GM12878 (cell line): ENCODE data around the gene CYB5D1. TPM values are rescaled to one million over a fixed set of nuclear protein-coding genes. Genes with fewer than 3 reads are reported as not detected.

Experiments
- ATAC-seq: fragments of 200-7000 bp; cut with Tn5 transposase; 3 replicates; pipeline ENCODE4 v1.9.1; 2020; ENCODE audit warnings: mild to moderate bottlenecking, moderate library complexity
- BruUV-seq: library from RNA; stranded (reverse); fragments of 400-500 nt; replicated peaks from 2 replicates; lab custom pipeline; 2021; lab: Mats Ljungman, UMichigan
- CTCF ChIA-PET: fragments of 300-600 bp; sonication (Branson Sonifier 250); formaldehyde crosslinking; extraction: SDS; loops from one replicate; lab custom pipeline; 2021; ENCODE audit warnings: inconsistent platforms; lab: Yijun Ruan, JAX
- POLR2A ChIA-PET: fragments of 350-600 bp; formaldehyde crosslinking; extraction: SDS; loops from one replicate; lab custom pipeline; 2021; ENCODE audit warnings: inconsistent platforms; lab: Charles Lee
- RAD21 ChIA-PET: fragments of 300-600 bp; sonication (Branson Sonifier 250); formaldehyde crosslinking; loops from one replicate; lab custom pipeline; 2023; ENCODE audit warnings: antibody characterized with exemption; ENCODE audit not compliant: unreplicated experiment; lab: Charles Lee
- SMC1A ChIA-PET: fragments of 300-600 bp; sonication (Branson Sonifier 250); formaldehyde crosslinking; loops from one replicate; lab custom pipeline; 2023; ENCODE audit not compliant: unreplicated experiment, uncharacterized antibody; lab: Charles Lee
- DNase-seq: peaks from one replicate; pipeline ENCODE4 v3.0.0-alpha.2; 2011; ENCODE audit warnings: low read depth, low spot score
- FAIRE-seq: peaks from 3 replicates; lab custom pipeline; 2011; peaks lifted over from hg19 to GRCh38; lab: Jason Lieb, UNC
- H2AFZ ChIP-seq: 2 replicates; pipeline ENCODE4 v1.6.0; 2011; ENCODE audit warnings: low read depth, low read length, control low read depth; ENCODE audit not compliant: control insufficient read depth
- H3K27ac ChIP-seq: 2 replicates; pipeline ENCODE4 v1.5.1; 2011; ENCODE audit warnings: control low read depth; ENCODE audit not compliant: control insufficient read depth, insufficient read depth
- H3K27me3 ChIP-seq, 2 experiments: replicated peaks in 1 of 2; 2 replicates each; pipeline versions ENCODE4 v1.6.0 to v1.6.1; 2011; ENCODE audit warnings: low read length in 1 of 2; ENCODE audit not compliant: control insufficient read depth in 2 of 2, insufficient read depth in 2 of 2
- H3K36me3 ChIP-seq, 2 experiments: 2 replicates each; pipeline ENCODE4 v1.5.1; 2011; ENCODE audit warnings: low read length in 1 of 2; ENCODE audit not compliant: control insufficient read depth in 2 of 2, insufficient read depth in 2 of 2
- H3K4me1 ChIP-seq: 2 replicates; pipeline ENCODE4 v1.6.1; 2011; ENCODE audit warnings: mild to moderate bottlenecking, low read length, moderate library complexity, mixed read lengths; ENCODE audit not compliant: control insufficient read depth, insufficient read depth
- H3K4me2 ChIP-seq: 2 replicates; pipeline ENCODE4 v1.6.0; 2011; ENCODE audit warnings: control low read depth; ENCODE audit not compliant: control insufficient read depth, insufficient read depth
- H3K4me3 ChIP-seq: fragments of 200-600 bp; sonication (generic); 2 replicates; pipeline ENCODE4 v1.5.1; 2016
- H3K79me2 ChIP-seq: 2 replicates; pipeline ENCODE4 v1.6.0; 2011; ENCODE audit warnings: low read length; ENCODE audit not compliant: control insufficient read depth, insufficient read depth
- H3K9ac ChIP-seq: 2 replicates; pipeline ENCODE4 v1.8.0; 2011; ENCODE audit warnings: low read length, control low read depth, mixed read lengths; ENCODE audit not compliant: control insufficient read depth, insufficient read depth
- H3K9me3 ChIP-seq: replicated peaks from 3 replicates; pipeline ENCODE4 v1.5.1; 2011; ENCODE audit warnings: mild to moderate bottlenecking, low read length; ENCODE audit not compliant: control insufficient read depth, insufficient read depth
- H4K20me1 ChIP-seq: 2 replicates; pipeline ENCODE4 v1.6.0; 2011; ENCODE audit not compliant: control insufficient read depth, insufficient read depth
- CBX5 ChIP-seq: sonication (generic); IDR thresholded peaks from 2 replicates; pipeline ENCODE4 v1.6.1; 2016; ENCODE audit warnings: low read depth, moderate library complexity, mild to moderate bottlenecking, inconsistent platforms
- CHD4 ChIP-seq: fragments of 200-600 bp; sonication (generic); IDR thresholded peaks from 2 replicates; pipeline ENCODE4 v1.6.1; 2016; ENCODE audit warnings: mild to moderate bottlenecking
- FOXM1 ChIP-seq: IDR thresholded peaks from 2 replicates; pipeline ENCODE4 v1.6.1; 2012; ENCODE audit warnings: low read depth, mild to moderate bottlenecking, inconsistent platforms, low read length, moderate library complexity
- GABPA ChIP-seq: IDR thresholded peaks from 2 replicates; pipeline ENCODE4 v1.6.1; 2014; ENCODE audit warnings: antibody characterized with exemption, low read depth, mild to moderate bottlenecking, inconsistent platforms
- HDGF ChIP-seq: fragments of 450-650 bp; IDR thresholded peaks from 2 replicates; pipeline ENCODE4 v1.6.1; 2016; ENCODE audit warnings: antibody characterized with exemption
- HSF1 ChIP-seq: fragments of 150-350 bp; IDR thresholded peaks from 2 replicates; pipeline ENCODE4 v1.6.1; 2014; ENCODE audit warnings: mild to moderate bottlenecking, low read depth, low read length
- IKZF1 ChIP-seq: fragments of 450-650 bp; conservative IDR thresholded peaks from 2 replicates; pipeline ENCODE4 v1.6.1; 2017; ENCODE audit warnings: antibody characterized with exemption, mild to moderate bottlenecking
- NBN ChIP-seq: fragments of 450-650 bp; IDR thresholded peaks from 2 replicates; pipeline ENCODE4 v1.6.1; 2016
- NR2C1 ChIP-seq: fragments of 450-650 bp; IDR thresholded peaks from 2 replicates; pipeline ENCODE4 v1.6.1; 2017; ENCODE audit warnings: antibody characterized with exemption, mild to moderate bottlenecking, moderate library complexity
- POLR2A ChIP-seq: IDR thresholded peaks from 2 replicates; pipeline ENCODE4 v1.6.1; 2011; ENCODE audit warnings: low read depth, mild to moderate bottlenecking, low read length
- SIN3A ChIP-seq: IDR thresholded peaks from 2 replicates; pipeline ENCODE4 v1.6.1; 2012; ENCODE audit warnings: low read depth, low read length, improper control_type of control experiment
- SPI1 ChIP-seq: IDR thresholded peaks from 2 replicates; pipeline ENCODE4 v1.6.1; 2011; ENCODE audit warnings: low read depth, mild to moderate bottlenecking, low read length, moderate library complexity, borderline replicate concordance; ENCODE audit not compliant: insufficient read depth
- STAT3 ChIP-seq: IDR thresholded peaks from 2 replicates; pipeline ENCODE4 v1.6.1; 2011; ENCODE audit warnings: low read depth, low read length, improper control_type of control experiment
- WGBS: methylation state at CpG from one replicate; pipeline ENCODE4 v1.1.6; 2016; ENCODE audit warnings: low lambda C conversion rate; ENCODE audit not compliant: insufficient replicate concordance, insufficient coverage; ENCODE audit errors: missing lambda C conversion rate; 5-methylcytosine and 5-hydroxymethylcytosine counted together
- in situ Hi-C: fragments of 300-500 bp; cut with MboI; formaldehyde crosslinking; loops from 9 replicates; pipeline ENCODE4 v1.14.3; 2018; ENCODE audit warnings: mixed read lengths
- intact Hi-C: fragments of 100-400 bp; cut with micrococcal nuclease; formaldehyde crosslinking; loops from one replicate; pipeline ENCODE4 v1.14.2; 2022; ENCODE audit not compliant: unreplicated experiment
- polyA plus RNA-seq, 11 experiments: library from polyadenylated mRNA; depleted of rRNA in 4 of 11; unstranded in 6 of 11; stranded (reverse) in 5 of 11; fragments of >200 nt; fragmentation: Nextera tagmentation in 4 of 11; fragmentation: Illumina TruSeq in 1 of 11; extraction: Ambion mirVana in 4 of 11; extraction: Trizol in 1 of 11; gene quantifications; 1 replicate in 1 of 11; 2 replicates in 10 of 11; pipeline versions ENCODE4 v1.2.1 to v1.2.3, GENCODE V29; 2011 to 2016; ENCODE audit warnings: inconsistent platforms in 2 of 11, missing spikeins in 2 of 11, low read depth in 1 of 11
- total RNA-seq, 4 experiments: library from RNA; depleted of rRNA in 3 of 4; stranded (reverse); fragments of >200 nt in 3 of 4; fragmentation: Illumina TruSeq in 1 of 4; extraction: Trizol in 1 of 4; gene quantifications; 2 replicates each; pipeline versions ENCODE4 v1.2.1 to v1.2.3, GENCODE V29; 2013 to 2021
- TF ChIP-seq, protein P1 (sequence below): fragments of 450-650 bp; IDR thresholded peaks from 2 replicates; pipeline ENCODE4 v1.6.1; 2017; ENCODE audit warnings: mild to moderate bottlenecking, moderate library complexity

Gene CYB5D1
- total and polyA plus RNA-seq, 10 of the 15 experiments (the other 5 are each of a cell fraction or from before 2014, with no cell fraction given): 1.6 to 8.7 (median 6.4) TPM

DNA sequence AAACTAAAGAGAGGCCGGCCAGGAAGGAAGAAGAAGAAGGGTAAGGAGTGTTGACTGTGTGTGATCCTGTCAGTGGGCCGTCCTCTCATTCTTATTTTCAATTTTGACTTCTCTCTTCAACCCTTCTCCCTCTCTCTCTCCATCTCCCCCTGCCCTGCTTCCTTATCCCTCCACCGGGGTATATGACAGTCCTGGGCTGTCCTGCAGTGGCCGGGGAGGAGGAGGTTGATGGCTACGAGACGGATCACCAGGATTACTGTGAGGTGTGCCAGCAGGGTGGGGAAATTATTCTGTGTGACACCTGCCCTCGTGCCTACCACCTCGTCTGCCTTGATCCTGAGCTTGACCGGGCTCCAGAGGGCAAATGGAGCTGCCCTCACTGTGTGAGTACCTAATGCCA lies 36.4 kb downstream of the CYB5D1 start:
- H3K4me3 ChIP-seq: no peak overlapping the region
- no peak overlapping the region for H3K9ac ChIP-seq
- ChIA-PET POLR2A (no interaction called here), CTCF (no interaction called here), SMC1A (no interaction called here), RAD21 (no interaction called here)
- H3K4me2 ChIP-seq: no peak overlapping the region
- peaks cover under 1% of the 10 kb centered on the region for H3K79me2 ChIP-seq
- H3K9me3 ChIP-seq: no peaks in the 10 kb centered on the region
- ATAC-seq: no peak
- no peaks in the 10 kb centered on the region for H4K20me1 ChIP-seq
- intact Hi-C loops: no loop called here
- no peaks in the 10 kb centered on the region for H3K4me1 ChIP-seq
- H2AFZ ChIP-seq: no peak overlapping the region
- DNase-seq: no peak
- H3K36me3 ChIP-seq: peaks cover 31 to 37% of the 10 kb centered on the region in 2 experiments
- FAIRE-seq: no peak
- BruUV-seq: no TSS peak
- H3K27me3 ChIP-seq: no peaks in the 10 kb centered on the region
- WGBS: 60% methylated on average over 9 of the region's 9 CpGs
- in situ Hi-C loops: no loop called here
- H3K27ac ChIP-seq: no peak overlapping the region
- no peak for TF ChIP-seq HSF1
- no peak for TF ChIP-seq NR2C1
- TF ChIP-seq IKZF1: no peak
- no peak for TF ChIP-seq FOXM1
- TF ChIP-seq NBN: no peak
- no peak for TF ChIP-seq CHD4
- TF ChIP-seq SPI1: no peak
- TF ChIP-seq, protein P1, sequence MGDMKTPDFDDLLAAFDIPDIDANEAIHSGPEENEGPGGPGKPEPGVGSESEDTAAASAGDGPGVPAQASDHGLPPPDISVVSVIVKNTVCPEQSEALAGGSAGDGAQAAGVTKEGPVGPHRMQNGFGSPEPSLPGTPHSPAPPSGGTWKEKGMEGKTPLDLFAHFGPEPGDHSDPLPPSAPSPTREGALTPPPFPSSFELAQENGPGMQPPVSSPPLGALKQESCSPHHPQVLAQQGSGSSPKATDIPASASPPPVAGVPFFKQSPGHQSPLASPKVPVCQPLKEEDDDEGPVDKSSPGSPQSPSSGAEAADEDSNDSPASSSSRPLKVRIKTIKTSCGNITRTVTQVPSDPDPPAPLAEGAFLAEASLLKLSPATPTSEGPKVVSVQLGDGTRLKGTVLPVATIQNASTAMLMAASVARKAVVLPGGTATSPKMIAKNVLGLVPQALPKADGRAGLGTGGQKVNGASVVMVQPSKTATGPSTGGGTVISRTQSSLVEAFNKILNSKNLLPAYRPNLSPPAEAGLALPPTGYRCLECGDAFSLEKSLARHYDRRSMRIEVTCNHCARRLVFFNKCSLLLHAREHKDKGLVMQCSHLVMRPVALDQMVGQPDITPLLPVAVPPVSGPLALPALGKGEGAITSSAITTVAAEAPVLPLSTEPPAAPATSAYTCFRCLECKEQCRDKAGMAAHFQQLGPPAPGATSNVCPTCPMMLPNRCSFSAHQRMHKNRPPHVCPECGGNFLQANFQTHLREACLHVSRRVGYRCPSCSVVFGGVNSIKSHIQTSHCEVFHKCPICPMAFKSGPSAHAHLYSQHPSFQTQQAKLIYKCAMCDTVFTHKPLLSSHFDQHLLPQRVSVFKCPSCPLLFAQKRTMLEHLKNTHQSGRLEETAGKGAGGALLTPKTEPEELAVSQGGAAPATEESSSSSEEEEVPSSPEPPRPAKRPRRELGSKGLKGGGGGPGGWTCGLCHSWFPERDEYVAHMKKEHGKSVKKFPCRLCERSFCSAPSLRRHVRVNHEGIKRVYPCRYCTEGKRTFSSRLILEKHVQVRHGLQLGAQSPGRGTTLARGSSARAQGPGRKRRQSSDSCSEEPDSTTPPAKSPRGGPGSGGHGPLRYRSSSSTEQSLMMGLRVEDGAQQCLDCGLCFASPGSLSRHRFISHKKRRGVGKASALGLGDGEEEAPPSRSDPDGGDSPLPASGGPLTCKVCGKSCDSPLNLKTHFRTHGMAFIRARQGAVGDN: no peak
- TF ChIP-seq HDGF: no peak
- no peak for TF ChIP-seq POLR2A
- TF ChIP-seq GABPA: no peak
- TF ChIP-seq SIN3A: no peak
- no peak for TF ChIP-seq CBX5
- no peak for TF ChIP-seq STAT3
- TF ChIP-seq, all 136 proteins: peak for 0
